RPMI8226 (cell line): ENCODE results near the gene TMTC1.
"Not testable (repeated sequence)": the region's sequence is repeated elsewhere in the genome, so short reads cannot be mapped to it uniquely, and the experiment has no call there.

ENCODE experiments used
- DNase-seq: peaks from one replicate; pipeline ENCODE4 v3.0.0-alpha.2; 2015

TMTC1 gene

GRCh38 chr12:29562110-29562804 lies 221.5 kb downstream of the TMTC1 start:
- DNase-seq, result no peak

GRCh38 chr12:29561664-29562071 lies 222.1 kb downstream of the TMTC1 start:
- DNase-seq, result no peak

- DNase-seq, result no peak
Observed at GRCh38 chr12:29559198-29559597, 224.5 kb downstream of the TMTC1 start.

- no peak for DNase-seq
Observed at GRCh38 chr12:29556363-29556762, 227.4 kb downstream of the TMTC1 start.

- not testable (repeated sequence) for DNase-seq
Observed at GRCh38 chr12:29555451-29555850, 228.3 kb downstream of the TMTC1 start.

- DNase-seq, result no peak
Observed at GRCh38 chr12:29552994-29553748, 230.6 kb downstream of the TMTC1 start.

- peak; percentile 54 for DNase-seq
Observed at GRCh38 chr12:29552324-29552927, 231.3 kb downstream of the TMTC1 start.

GRCh38 chr12:29551812-29552211 lies 231.9 kb downstream of the TMTC1 start:
- no peak for DNase-seq

- no peak for DNase-seq
Observed at GRCh38 chr12:29547864-29548263, 235.9 kb downstream of the TMTC1 start.

GRCh38 chr12:29547151-29547632 lies 236.6 kb downstream of the TMTC1 start:
- no peak for DNase-seq

- no peak for DNase-seq
Observed at GRCh38 chr12:29546000-29546399, 237.7 kb downstream of the TMTC1 start.

- DNase-seq, result no peak
Observed at GRCh38 chr12:29545102-29545467, 238.7 kb downstream of the TMTC1 start.

GRCh38 chr12:29544428-29545101 lies 239.2 kb downstream of the TMTC1 start:
- DNase-seq, result no peak

- no peak for DNase-seq
Observed at GRCh38 chr12:29543036-29543435, 240.7 kb downstream of the TMTC1 start.

GRCh38 chr12:29537298-29537697 lies 246.4 kb downstream of the TMTC1 start:
- DNase-seq, result no peak

GRCh38 chr12:29534935-29535334 lies 248.8 kb downstream of the TMTC1 start:
- DNase-seq, result no peak

GRCh38 chr12:29533815-29534489 lies 249.8 kb downstream of the TMTC1 start:
- no peak for DNase-seq

GRCh38 chr12:29531471-29531870 lies 252.3 kb downstream of the TMTC1 start:
- DNase-seq, result no peak

- DNase-seq, result no peak
Observed at GRCh38 chr12:29530436-29530835, 253.3 kb downstream of the TMTC1 start.

- DNase-seq, result no peak
Observed at GRCh38 chr12:29528161-29528560, 255.6 kb downstream of the TMTC1 start.

GRCh38 chr12:29521951-29522350 lies 261.8 kb downstream of the TMTC1 start:
- no peak for DNase-seq

GRCh38 chr12:29519585-29520182 lies 264.1 kb downstream of the TMTC1 start:
- peak; percentile 42 for DNase-seq
